HG02885 (cell line): ENCODE measurements around the gene OR1I1.

Experiments used
- ATAC-seq: cut with Tn5 transposase; IDR thresholded peaks from one replicate; pipeline ENCODE4 v1.9.1; 2021; ENCODE audit warnings: mild to moderate bottlenecking; ENCODE audit not compliant: unreplicated experiment, poor library complexity

Gene OR1I1

GRCh38 chr19:15138427-15138826 lies 56.4 kb downstream of the OR1I1 start:
- ATAC-seq: no peak

DNA sequence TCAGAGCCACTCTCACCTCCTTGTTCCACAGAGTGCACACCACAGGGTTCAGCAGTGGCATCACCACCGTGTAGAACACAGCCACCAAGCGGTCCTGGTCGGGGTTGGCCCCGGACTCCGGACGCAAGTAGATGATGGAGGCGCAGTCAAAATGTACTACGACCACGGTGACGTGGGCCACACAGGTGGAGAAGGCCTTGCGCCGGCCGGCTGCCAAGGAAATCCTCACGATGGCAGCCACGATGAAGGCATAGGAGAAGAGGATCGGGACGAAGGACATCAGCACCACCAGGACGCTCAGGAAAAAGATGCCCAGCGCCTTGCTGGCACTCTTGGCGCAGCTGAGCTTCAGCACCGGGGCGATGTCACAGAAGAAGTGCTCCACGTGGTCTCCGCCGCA lies 59.1 kb downstream of the OR1I1 start:
- no peak for ATAC-seq

DNA sequence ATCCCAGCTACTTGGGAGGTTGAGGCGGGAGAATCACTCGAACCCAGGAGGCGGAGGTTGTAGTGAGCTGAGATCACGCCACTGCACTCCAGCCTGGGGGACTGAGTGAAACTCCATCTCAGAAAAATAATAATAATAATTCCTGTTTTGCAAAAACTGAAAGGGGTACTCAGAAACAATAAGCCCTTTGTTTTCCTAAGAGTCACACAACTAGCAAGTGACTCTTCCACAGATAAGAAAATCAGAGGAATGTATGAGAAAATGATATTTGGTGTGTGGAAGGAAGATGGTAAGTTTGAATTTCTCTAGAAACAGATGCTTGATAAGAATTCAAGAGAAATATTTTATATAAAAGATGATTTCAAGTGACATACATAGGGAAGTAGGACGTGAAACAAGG lies 60.3 kb downstream of the OR1I1 start:
- ATAC-seq: no peak
